GM19238 (cell line): ENCODE measurements around the gene EDIL3.
"Not testable (repeated sequence)": the region's sequence is repeated elsewhere in the genome, so short reads cannot be mapped to it uniquely, and the experiment has no call there.

ENCODE experiments used
- DNase-seq: peaks from one replicate; pipeline ENCODE4 v3.0.0; 2011; ENCODE audit warnings: low spot score; ENCODE audit not compliant: insufficient read length

EDIL3 gene

GRCh38 chr5:84197538-84197937 is 187.1 kb downstream of the EDIL3 start:
- DNase-seq = no peak

GRCh38 chr5:84191281-84191680 is 193.4 kb downstream of the EDIL3 start:
- no peak for DNase-seq

GRCh38 chr5:84184857-84185256 is 199.8 kb downstream of the EDIL3 start:
- DNase-seq = no peak

- no peak for DNase-seq
Measured at GRCh38 chr5:84181093-84181492, 203.6 kb downstream of the EDIL3 start.

GRCh38 chr5:84168841-84169240 is 215.8 kb downstream of the EDIL3 start:
- DNase-seq = no peak

GRCh38 chr5:84163671-84164070 is 221.0 kb downstream of the EDIL3 start:
- DNase-seq = no peak

GRCh38 chr5:84162695-84163094 is 222.0 kb downstream of the EDIL3 start:
- DNase-seq = no peak

GRCh38 chr5:84160650-84161049 is 224.0 kb downstream of the EDIL3 start:
- not testable (repeated sequence) for DNase-seq

GRCh38 chr5:84149094-84149493 is 235.6 kb downstream of the EDIL3 start:
- DNase-seq = no peak

GRCh38 chr5:84148651-84149050 is 236.0 kb downstream of the EDIL3 start:
- DNase-seq = no peak

- no peak for DNase-seq
Measured at GRCh38 chr5:84137541-84137940, 247.1 kb downstream of the EDIL3 start.

- no peak for DNase-seq
Measured at GRCh38 chr5:84131372-84131771, 253.3 kb downstream of the EDIL3 start.

GRCh38 chr5:84130006-84130580 is 254.6 kb downstream of the EDIL3 start:
- no peak for DNase-seq

GRCh38 chr5:84125216-84125615 is 259.5 kb downstream of the EDIL3 start:
- DNase-seq = no peak

GRCh38 chr5:84119252-84119651 is 265.4 kb downstream of the EDIL3 start:
- DNase-seq = no peak

GRCh38 chr5:84118551-84118950 is 266.1 kb downstream of the EDIL3 start:
- no peak for DNase-seq

- DNase-seq = no peak
Measured at GRCh38 chr5:84115727-84116126, 269.0 kb downstream of the EDIL3 start.

- DNase-seq = no peak
Measured at GRCh38 chr5:84113246-84114105, 271.2 kb downstream of the EDIL3 start.

- DNase-seq = no peak
Measured at GRCh38 chr5:84092738-84093137, 291.9 kb downstream of the EDIL3 start.

GRCh38 chr5:84091127-84091799 is 293.4 kb downstream of the EDIL3 start:
- DNase-seq = no peak

GRCh38 chr5:84088996-84089395 is 295.7 kb downstream of the EDIL3 start:
- no peak for DNase-seq

- DNase-seq = no peak
Measured at GRCh38 chr5:84086511-84086910, 298.2 kb downstream of the EDIL3 start.
